ENCODE data around the gene PHC1.
"Not testable (repeated sequence)": the region's sequence is repeated elsewhere in the genome, so short reads cannot be mapped to it uniquely, and the experiment has no call there.

Gene PHC1

GRCh38 chr12:8914033-8914715 lies at the start of gene PHC1:
PHC1 (plus strand) TSS chr12:8914509; CDS start chr12:8917678, 3,169 bp downstream.
- DNase-seq, result peak; percentile 75 to 81

DNA sequence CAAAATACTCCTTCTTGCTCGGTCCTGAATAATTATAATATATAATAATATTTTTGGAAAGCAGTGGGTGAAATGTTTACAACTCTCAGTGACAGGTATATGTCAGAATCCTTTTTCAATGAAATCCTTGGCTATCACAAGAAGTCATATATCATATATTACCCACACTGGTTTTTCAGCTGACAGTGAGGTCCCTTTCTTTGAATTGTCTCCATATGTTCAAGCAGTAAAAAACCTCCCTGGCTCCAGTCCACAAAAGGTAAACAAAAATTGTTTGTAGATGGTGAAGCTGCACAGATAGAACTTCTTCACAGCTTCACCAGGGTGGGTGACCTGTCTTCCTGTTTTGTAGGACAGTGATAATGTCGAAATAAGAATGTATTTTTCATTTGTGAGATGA lies 47.9 kb upstream of the PHC1 start:
- DNase-seq, result no peak

GRCh38 chr12:8867009-8867408 lies 47.3 kb upstream of the PHC1 start:
- no peak for DNase-seq

DNA sequence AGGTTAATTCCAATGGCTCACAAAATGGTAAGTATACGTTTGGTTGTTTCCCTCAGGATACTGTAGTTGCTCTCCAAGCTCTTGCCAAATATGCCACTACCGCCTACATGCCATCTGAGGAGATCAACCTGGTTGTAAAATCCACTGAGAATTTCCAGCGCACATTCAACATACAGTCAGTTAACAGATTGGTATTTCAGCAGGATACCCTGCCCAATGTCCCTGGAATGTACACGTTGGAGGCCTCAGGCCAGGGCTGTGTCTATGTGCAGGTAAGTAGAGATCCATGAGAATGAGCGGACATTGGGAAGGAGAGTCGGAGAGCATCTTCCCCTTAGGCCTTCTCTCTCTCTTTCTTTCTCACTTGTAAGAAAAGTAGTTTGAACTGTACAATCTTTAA lies 46.5 kb upstream of the PHC1 start:
- no peak for DNase-seq

DNA sequence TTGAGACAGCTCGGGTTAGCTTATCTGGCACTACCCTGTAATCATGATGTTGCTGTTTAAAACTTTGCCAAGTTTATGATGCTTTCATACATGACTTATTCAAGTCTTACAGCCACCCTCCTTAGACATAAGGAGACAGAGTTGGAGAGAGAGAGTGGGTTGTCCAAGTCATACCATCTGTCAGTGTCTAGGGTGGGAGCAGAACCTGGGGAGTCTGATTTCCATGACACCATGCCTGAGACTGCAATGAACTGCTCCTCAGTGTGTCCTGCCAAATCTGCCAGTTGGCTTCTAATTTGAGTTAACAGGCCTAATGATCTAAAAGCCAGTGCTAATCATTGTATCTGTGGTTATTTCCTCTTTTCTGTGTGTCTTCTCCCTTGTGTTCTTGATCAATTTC lies 43.7 kb upstream of the PHC1 start:
- DNase-seq, result no peak

DNA sequence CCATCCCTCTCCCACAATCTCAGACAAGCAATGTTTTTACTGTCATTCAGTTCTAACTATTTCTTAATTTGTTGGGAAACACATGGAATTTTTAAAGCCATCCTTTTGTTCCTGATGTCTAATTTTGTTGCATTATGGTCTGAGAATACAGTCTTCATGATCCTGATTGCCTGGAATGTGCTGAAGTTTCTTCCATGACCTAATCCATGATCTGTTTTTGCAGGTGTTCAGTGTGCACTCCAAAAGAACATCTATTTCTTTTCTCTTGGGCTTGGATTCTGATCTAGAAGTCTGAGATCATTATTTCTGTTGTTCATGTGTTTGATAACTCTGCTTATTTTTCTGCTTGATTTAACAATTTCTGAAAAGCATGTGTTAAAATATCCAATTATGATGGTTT lies 43.2 kb upstream of the PHC1 start:
- no peak for DNase-seq

- no peak for DNase-seq
Measured at GRCh38 chr12:8876887-8877286, 37.4 kb upstream of the PHC1 start.

DNA sequence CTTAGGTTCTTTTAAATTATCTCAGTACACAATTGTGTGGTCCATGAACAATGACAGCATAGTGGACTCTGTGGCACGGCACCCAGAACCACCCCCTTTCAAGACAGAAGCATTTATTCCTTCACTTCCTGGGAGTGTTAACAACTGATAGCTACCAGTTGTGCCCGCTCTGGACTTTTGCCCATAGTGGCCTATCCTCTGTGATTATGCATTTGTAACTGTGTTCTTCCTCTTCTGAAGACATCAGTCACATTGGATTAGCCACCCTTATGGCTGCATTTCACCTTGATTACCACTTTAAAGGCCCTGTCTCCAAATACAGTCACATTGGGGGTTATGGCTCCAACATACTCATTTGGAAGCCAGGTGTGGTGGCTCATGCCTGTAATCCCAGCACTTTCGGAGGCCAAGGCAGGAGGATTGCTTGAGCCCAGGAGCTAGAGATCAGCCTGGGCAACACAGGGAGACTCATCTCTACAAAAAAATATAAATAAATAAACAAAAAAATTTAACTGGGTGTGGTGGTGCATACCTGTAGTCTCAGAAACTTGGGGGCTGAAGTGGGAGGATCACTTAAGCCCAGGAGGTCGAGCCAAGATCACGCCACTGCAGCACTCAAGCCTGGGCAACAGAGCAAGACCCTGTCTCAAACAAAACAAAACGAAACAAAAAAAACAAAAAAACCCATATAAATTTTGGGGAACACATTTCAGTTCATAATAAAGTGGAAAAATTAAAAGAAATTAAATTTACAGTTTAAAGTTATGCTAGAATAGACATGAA lies 27.6 kb upstream of the PHC1 start:
- no peak for DNase-seq

GRCh38 chr12:8887285-8887715 lies 27.0 kb upstream of the PHC1 start:
- DNase-seq, result no peak

- peak; percentile 44 to 74 for DNase-seq
Measured at GRCh38 chr12:8890313-8891085, 23.8 kb upstream of the PHC1 start.

GRCh38 chr12:8891976-8892375 lies 22.3 kb upstream of the PHC1 start:
- DNase-seq, result no peak

DNA sequence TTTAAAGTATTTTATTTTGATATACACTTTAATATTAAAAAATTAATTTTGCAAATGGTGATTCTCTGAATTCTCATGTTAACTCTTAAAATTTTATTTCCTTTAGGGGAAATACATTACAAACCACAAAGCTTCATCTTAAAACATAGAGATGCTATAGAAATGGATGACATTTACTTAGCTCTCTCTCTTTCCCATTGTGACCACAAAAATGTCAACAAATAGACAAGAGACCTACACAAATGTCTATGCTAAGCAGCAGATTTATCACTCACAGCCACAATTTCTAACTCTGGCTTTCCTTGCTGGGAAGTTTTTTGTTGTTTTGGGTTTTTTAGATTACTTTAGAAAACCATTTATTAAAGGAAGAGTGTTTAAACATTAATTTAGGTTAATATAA lies 19.9 kb upstream of the PHC1 start:
- DNase-seq, result no peak

- DNase-seq, result no peak
Measured at GRCh38 chr12:8894986-8895385, 19.3 kb upstream of the PHC1 start.

DNA sequence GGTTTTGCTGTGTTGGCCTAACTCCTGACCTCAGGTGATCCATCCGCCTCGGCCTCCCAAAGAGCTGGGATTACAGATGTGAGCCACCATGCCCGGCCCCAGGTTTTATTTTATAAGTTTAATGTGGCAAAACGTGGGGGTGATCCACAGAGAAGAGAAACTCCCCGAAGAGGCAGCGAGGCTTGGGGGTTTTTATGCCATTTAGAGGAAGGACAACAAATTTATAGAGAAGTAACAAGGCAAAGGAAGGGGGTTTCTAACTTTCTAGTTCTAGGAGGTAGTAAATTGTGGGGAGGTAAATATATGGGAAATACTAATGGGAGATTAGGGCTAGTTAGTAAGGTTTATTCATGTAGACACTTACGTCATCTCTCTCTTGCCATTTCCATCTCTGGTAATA lies 17.2 kb upstream of the PHC1 start:
- DNase-seq, result no peak

DNA sequence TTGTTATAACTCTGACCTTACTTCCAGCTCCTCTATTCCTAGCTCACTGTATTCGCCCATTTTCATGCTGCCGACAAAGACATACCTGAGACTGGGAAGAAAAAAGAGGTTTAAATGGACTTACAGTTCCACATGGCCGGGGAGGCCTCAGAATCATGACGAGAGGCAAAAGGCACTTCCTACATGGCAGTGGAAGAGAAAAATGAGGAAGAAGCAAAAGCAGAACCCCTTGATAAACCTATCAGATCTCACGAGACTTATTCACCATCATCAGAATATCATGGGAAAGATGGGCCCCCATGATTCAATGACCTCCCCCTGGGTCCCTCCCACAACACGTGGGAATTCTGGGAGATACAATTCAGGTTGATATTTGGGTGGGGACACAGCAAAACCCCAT lies 14.5 kb upstream of the PHC1 start:
- DNase-seq, result no peak

- not testable (repeated sequence) for DNase-seq
Measured at GRCh38 chr12:8902703-8903102, 11.6 kb upstream of the PHC1 start.

GRCh38 chr12:8903646-8904045 lies 10.7 kb upstream of the PHC1 start:
- no peak for DNase-seq

DNA sequence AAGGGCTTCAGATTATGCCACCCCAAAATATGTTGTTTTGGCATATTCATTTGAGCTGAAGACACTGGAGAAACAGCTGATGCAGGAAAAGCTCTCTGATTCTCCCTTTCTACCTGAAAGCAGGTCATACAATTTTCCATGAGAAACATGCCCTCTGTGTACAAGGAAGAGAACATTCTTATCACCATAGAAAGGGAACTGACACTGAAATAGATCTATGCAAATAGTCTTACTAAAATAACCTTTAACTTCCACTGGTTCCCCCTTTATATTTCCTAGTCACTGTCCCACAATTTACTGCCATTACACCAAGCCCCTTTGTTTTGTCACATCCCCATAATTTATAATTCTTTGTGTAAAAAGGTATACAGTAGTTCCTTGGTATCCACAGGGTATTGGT lies 9.6 kb upstream of the PHC1 start:
- DNase-seq, result no peak

DNA sequence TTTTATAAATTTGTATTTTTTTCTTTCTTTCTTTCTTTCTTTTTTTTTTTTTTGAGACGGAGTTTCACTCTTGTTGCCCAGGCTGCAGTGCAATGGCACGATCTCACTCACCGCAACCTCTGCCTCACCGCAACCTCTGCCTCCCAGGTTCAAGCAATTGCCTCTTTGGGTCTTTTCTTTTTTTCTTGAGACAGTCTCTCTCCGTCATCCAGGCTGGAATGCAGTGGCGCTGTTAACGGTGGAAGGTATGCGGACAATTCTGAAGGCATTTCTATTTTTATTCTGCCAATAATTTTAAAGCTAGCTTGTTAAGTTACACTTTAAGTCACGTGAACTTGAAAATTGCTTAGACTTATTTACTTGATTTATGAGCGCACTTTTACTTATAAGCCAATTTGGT lies 8.8 kb upstream of the PHC1 start:
- no peak for DNase-seq

- DNase-seq, result no peak
Measured at GRCh38 chr12:8906266-8907180, 7.8 kb upstream of the PHC1 start.

DNA sequence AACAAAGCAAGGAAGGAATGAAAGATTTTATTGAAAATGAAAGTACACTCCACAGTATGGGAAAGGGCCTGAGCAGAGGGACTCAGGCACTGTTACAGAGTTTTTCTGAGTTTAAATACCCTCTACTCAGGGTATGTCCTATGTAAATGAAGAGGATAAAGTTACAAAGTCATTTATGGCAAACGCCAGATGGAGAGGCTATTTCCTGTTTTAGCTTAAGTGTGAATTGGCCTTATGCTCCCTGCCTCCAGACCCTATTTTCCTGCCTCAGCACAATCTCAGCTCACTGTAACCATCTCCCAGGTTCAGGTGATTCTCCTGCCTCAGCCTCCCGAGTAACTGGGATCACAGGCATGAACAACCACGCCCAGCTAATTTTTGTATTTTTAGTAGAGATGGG lies 6.8 kb upstream of the PHC1 start:
- no peak for DNase-seq

- DNase-seq, result no peak
Measured at GRCh38 chr12:8909752-8910151, 4.6 kb upstream of the PHC1 start.
